HepG2 (cell line): ENCODE measurements around the gene SLC39A2. TPM values are rescaled to one million over a fixed set of nuclear protein-coding genes. Genes with fewer than 3 reads are reported as not detected.

Experiments used
- GABPA ChIP-seq, 2 experiments: IDR thresholded peaks; 2 replicates each; pipeline ENCODE4 v1.6.1; 2011 to 2016; ENCODE audit warnings: low read depth in 2 of 2, low read length in 1 of 2, missing biosample characterization in 1 of 2, missing genetic modification characterization in 1 of 2
- HDAC1 ChIP-seq: sonication (generic); formaldehyde crosslinking; IDR thresholded peaks from 2 replicates; pipeline ENCODE4 v1.5.1; 2020; ENCODE audit warnings: mild to moderate bottlenecking, missing genetic modification reagents
- HNRNPL ChIP-seq: fragments of 200-400 bp; formaldehyde crosslinking; IDR thresholded peaks from 2 replicates; pipeline ENCODE4 v1.6.1; 2017; ENCODE audit warnings: mild to moderate bottlenecking, low read depth, low read length
- POGZ ChIP-seq: sonication (generic); formaldehyde crosslinking; IDR thresholded peaks from 2 replicates; pipeline ENCODE4 v1.4.0; 2020; ENCODE audit warnings: mild to moderate bottlenecking, missing genetic modification reagents
- ZNF337 ChIP-seq: sonication (generic); formaldehyde crosslinking; IDR thresholded peaks from 2 replicates; pipeline ENCODE4 v1.5.1; 2020; ENCODE audit warnings: missing genetic modification reagents, low read depth, mild to moderate bottlenecking, borderline replicate concordance
- ZSCAN21 ChIP-seq: sonication (generic); formaldehyde crosslinking; IDR thresholded peaks from 2 replicates; pipeline ENCODE4 v1.8.0; 2022; ENCODE audit warnings: mild to moderate bottlenecking, missing genetic modification reagents, moderate library complexity, borderline replicate concordance
- polyA plus RNA-seq, 8 experiments: library from polyadenylated mRNA; depleted of rRNA in 3 of 8; stranded (reverse) in 7 of 8; unstranded in 1 of 8; fragments of >200 nt; fragmentation: Illumina TruSeq in 4 of 8; extraction: Trizol in 4 of 8; gene quantifications; 2 replicates each; pipeline versions ENCODE4 v1.2.1 to v1.2.3, GENCODE V29; 2011 to 2016; ENCODE audit warnings: low read depth in 4 of 8, missing spikeins in 1 of 8, mixed read lengths in 1 of 8; ENCODE audit not compliant: insufficient read depth in 1 of 8
- total RNA-seq, 5 experiments: library from RNA; depleted of rRNA; stranded (reverse); fragments of >200 nt; fragmentation: Illumina TruSeq; extraction: Trizol; gene quantifications; 2 replicates each; pipeline ENCODE4 v1.2.3, GENCODE V29; 2016; ENCODE audit warnings: low read depth in 1 of 5
- TF ChIP-seq, protein P1 (sequence below): IDR thresholded peaks from 2 replicates; pipeline ENCODE4 v1.6.1; 2016; ENCODE audit warnings: low read depth, control low read depth
- TF ChIP-seq, protein P2 (sequence below): sonication (generic); formaldehyde crosslinking; IDR thresholded peaks from 2 replicates; pipeline ENCODE4 v1.5.0; 2020; ENCODE audit warnings: missing genetic modification reagents
- TF ChIP-seq, protein P3 (sequence below): IDR thresholded peaks from 2 replicates; pipeline ENCODE4 v1.6.1; 2012; ENCODE audit warnings: low read depth, low read length, improper control_type of control experiment
- TF ChIP-seq, protein P4 (sequence below): sonication (generic); formaldehyde crosslinking; IDR thresholded peaks from 2 replicates; pipeline ENCODE4 v1.8.1; 2023; ENCODE audit warnings: mild to moderate bottlenecking, inconsistent platforms, moderate library complexity, missing genetic modification reagents, borderline replicate concordance
- TF ChIP-seq, protein P5 (sequence below): sonication (generic); formaldehyde crosslinking; IDR thresholded peaks from 2 replicates; pipeline ENCODE4 v1.4.0; 2020; ENCODE audit warnings: mild to moderate bottlenecking, missing genetic modification reagents, borderline replicate concordance

Gene SLC39A2
- total and polyA plus RNA-seq, 2 of the 13 experiments (the other 11 are each of a cell fraction or from before 2014, with no cell fraction given) = 0.08 to 0.11 TPM

DNA sequence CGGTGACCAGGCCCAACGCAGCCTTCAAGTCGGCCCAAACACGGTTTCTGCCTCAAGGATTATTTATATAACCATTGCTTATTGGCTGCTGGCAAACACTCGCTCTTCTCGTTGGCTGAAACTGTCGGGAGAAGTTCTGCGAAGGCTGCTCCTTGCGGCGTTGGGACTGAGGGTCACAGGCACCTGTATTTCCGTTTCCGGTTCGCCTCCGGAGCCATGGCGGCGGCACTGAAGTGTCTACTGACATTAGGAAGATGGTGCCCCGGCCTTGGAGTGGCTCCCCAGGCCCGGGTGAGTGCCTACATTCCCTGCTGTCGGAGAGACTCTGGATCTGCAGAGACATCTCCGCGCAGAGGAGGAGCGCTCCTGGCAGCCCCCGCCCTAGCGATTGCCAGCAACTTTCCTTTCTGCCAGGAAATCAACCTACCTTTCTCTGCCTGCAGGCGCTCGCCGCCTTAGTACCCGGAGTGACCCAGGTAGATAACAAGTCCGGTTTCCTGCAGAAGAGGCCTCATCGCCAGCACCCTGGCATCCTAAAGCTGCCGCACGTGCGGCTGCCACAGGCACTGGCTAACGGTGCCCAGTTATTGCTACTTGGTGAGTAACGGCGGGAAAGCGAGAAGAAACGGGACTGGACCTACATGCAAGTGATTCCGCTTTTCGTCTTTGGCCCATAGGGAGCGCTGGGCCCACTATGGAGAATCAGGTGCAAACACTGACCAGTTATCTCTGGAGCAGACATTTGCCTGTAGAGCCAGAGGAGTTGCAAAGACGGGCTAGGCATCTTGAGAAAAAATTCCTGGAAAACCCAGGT, 9.1 kb upstream of the SLC39A2 start, which contains the start of gene METTL17 (continued):
- TF ChIP-seq, protein P1, sequence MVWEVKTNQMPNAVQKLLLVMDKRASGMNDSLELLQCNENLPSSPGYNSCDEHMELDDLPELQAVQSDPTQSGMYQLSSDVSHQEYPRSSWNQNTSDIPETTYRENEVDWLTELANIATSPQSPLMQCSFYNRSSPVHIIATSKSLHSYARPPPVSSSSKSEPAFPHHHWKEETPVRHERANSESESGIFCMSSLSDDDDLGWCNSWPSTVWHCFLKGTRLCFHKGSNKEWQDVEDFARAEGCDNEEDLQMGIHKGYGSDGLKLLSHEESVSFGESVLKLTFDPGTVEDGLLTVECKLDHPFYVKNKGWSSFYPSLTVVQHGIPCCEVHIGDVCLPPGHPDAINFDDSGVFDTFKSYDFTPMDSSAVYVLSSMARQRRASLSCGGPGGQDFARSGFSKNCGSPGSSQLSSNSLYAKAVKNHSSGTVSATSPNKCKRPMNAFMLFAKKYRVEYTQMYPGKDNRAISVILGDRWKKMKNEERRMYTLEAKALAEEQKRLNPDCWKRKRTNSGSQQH (CRISPR knock-in tag) = peak; percentile 78; the same call in 1 of the 2 replicates
- TF ChIP-seq HDAC1 (CRISPR knock-in tag) = peak; percentile 85
- TF ChIP-seq, protein P2, sequence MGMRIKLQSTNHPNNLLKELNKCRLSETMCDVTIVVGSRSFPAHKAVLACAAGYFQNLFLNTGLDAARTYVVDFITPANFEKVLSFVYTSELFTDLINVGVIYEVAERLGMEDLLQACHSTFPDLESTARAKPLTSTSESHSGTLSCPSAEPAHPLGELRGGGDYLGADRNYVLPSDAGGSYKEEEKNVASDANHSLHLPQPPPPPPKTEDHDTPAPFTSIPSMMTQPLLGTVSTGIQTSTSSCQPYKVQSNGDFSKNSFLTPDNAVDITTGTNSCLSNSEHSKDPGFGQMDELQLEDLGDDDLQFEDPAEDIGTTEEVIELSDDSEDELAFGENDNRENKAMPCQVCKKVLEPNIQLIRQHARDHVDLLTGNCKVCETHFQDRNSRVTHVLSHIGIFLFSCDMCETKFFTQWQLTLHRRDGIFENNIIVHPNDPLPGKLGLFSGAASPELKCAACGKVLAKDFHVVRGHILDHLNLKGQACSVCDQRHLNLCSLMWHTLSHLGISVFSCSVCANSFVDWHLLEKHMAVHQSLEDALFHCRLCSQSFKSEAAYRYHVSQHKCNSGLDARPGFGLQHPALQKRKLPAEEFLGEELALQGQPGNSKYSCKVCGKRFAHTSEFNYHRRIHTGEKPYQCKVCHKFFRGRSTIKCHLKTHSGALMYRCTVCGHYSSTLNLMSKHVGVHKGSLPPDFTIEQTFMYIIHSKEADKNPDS (CRISPR knock-in tag) = 0 out of 2 replicates have a peak, but pooled peaks have one; percentile 80
- TF ChIP-seq GABPA (IDR thresholded peaks at IDR 0.05; ENCODE audit: low read depth, low read length) = peak; percentile 97
- TF ChIP-seq GABPA (CRISPR knock-in tag; IDR thresholded peaks at IDR 0.05; ENCODE audit: low read depth) = peak; percentile 96
- peak; percentile 89 for TF ChIP-seq ZSCAN21 (CRISPR knock-in tag)
- TF ChIP-seq, protein P3, sequence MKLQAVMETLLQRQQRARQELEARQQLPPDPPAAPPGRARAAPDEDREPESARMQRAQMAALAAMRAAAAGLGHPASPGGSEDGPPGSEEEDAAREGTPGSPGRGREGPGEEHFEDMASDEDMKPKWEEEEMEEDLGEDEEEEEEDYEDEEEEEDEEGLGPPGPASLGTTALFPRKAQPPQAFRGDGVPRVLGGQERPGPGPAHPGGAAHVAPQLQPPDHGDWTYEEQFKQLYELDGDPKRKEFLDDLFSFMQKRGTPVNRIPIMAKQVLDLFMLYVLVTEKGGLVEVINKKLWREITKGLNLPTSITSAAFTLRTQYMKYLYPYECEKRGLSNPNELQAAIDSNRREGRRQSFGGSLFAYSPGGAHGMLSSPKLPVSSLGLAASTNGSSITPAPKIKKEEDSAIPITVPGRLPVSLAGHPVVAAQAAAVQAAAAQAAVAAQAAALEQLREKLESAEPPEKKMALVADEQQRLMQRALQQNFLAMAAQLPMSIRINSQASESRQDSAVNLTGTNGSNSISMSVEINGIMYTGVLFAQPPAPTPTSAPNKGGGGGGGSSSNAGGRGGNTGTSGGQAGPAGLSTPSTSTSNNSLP = no peak
- TF ChIP-seq, protein P4, sequence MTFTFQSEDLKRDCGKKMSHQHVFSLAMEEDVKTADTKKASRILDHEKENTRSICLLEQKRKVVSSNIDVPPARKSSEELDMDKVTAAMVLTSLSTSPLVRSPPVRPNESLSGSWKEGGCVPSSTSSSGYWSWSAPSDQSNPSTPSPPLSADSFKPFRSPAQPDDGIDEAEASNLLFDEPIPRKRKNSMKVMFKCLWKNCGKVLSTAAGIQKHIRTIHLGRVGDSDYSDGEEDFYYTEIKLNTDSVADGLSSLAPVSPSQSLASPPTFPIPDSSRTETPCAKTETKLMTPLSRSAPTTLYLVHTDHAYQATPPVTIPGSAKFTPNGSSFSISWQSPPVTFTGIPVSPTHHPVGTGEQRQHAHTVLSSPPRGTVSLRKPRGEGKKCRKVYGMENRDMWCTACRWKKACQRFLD (CRISPR knock-in tag) = peak; percentile 92
- TF ChIP-seq ZNF337 (CRISPR knock-in tag) = 0 out of 2 replicates have a peak, but pooled peaks have one; percentile 27
- TF ChIP-seq POGZ = peak; percentile 54; the same call in 1 of the 2 replicates
- TF ChIP-seq HNRNPL = peak; percentile 74; the same call in 1 of the 2 replicates
- TF ChIP-seq, protein P5, sequence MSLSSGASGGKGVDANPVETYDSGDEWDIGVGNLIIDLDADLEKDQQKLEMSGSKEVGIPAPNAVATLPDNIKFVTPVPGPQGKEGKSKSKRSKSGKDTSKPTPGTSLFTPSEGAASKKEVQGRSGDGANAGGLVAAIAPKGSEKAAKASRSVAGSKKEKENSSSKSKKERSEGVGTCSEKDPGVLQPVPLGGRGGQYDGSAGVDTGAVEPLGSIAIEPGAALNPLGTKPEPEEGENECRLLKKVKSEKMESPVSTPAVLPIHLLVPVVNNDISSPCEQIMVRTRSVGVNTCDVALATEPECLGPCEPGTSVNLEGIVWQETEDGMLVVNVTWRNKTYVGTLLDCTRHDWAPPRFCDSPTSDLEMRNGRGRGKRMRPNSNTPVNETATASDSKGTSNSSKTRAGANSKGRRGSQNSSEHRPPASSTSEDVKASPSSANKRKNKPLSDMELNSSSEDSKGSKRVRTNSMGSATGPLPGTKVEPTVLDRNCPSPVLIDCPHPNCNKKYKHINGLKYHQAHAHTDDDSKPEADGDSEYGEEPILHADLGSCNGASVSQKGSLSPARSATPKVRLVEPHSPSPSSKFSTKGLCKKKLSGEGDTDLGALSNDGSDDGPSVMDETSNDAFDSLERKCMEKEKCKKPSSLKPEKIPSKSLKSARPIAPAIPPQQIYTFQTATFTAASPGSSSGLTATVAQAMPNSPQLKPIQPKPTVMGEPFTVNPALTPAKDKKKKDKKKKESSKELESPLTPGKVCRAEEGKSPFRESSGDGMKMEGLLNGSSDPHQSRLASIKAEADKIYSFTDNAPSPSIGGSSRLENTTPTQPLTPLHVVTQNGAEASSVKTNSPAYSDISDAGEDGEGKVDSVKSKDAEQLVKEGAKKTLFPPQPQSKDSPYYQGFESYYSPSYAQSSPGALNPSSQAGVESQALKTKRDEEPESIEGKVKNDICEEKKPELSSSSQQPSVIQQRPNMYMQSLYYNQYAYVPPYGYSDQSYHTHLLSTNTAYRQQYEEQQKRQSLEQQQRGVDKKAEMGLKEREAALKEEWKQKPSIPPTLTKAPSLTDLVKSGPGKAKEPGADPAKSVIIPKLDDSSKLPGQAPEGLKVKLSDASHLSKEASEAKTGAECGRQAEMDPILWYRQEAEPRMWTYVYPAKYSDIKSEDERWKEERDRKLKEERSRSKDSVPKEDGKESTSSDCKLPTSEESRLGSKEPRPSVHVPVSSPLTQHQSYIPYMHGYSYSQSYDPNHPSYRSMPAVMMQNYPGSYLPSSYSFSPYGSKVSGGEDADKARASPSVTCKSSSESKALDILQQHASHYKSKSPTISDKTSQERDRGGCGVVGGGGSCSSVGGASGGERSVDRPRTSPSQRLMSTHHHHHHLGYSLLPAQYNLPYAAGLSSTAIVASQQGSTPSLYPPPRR (CRISPR knock-in tag) = 0 out of 2 replicates have a peak, but pooled peaks have one; percentile 32
